GM04504 (cell line): ENCODE data around the gene FXN.
A peak's percentile ranks its signal among the peaks of the same experiment; 100 is the strongest.
"Not testable (repeated sequence)": the region's sequence is repeated elsewhere in the genome, so short reads cannot be mapped to it uniquely, and the experiment has no call there.

Source experiments
- DNase-seq: peaks from one replicate; pipeline ENCODE4 v3.0.0-alpha.2; 2012; ENCODE audit warnings: low read depth

FXN gene

GRCh38 chr9:69035438-69036308 is at the start of gene FXN:
Gene FXN (plus strand): TSS chr9:69035752. CDS start chr9:69035783, 31 bp downstream.
- DNase-seq, result peak; percentile 55

GRCh38 chr9:68986949-68987348 is 48.6 kb upstream of the FXN start:
- not testable (repeated sequence) for DNase-seq

GRCh38 chr9:68991457-68991856 is 44.1 kb upstream of the FXN start:
- no peak for DNase-seq

GRCh38 chr9:68995776-68996175 is 39.8 kb upstream of the FXN start:
- DNase-seq, result no peak

- DNase-seq, result no peak
These were observed 39.1 kb upstream of the FXN start for GRCh38 chr9:68996462-68996861.

- no peak for DNase-seq
These were observed 37.9 kb upstream of the FXN start for GRCh38 chr9:68997666-68998065.

- no peak for DNase-seq
These were observed 37.2 kb upstream of the FXN start for GRCh38 chr9:68998385-68998784.

GRCh38 chr9:68998812-68999211 is 36.7 kb upstream of the FXN start:
- no peak for DNase-seq

- peak; percentile 46 for DNase-seq
These were observed 36.0 kb upstream of the FXN start for GRCh38 chr9:68999393-69000105.

GRCh38 chr9:69001921-69002320 is 33.6 kb upstream of the FXN start:
- DNase-seq, result no peak

GRCh38 chr9:69003051-69003450 is 32.5 kb upstream of the FXN start:
- no peak for DNase-seq

- DNase-seq, result no peak
These were observed 30.7 kb upstream of the FXN start for GRCh38 chr9:69004836-69005235.

- DNase-seq, result no peak
These were observed 25.8 kb upstream of the FXN start for GRCh38 chr9:69009708-69010107.

- no peak for DNase-seq
These were observed 22.7 kb upstream of the FXN start for GRCh38 chr9:69012696-69013381.

GRCh38 chr9:69013382-69013727 is 22.2 kb upstream of the FXN start:
- no peak for DNase-seq

GRCh38 chr9:69014013-69014412 is 21.5 kb upstream of the FXN start, which contains the start of gene PRKACG:
Gene PRKACG (minus strand): TSS chr9:69014113. CDS start chr9:69014092, 21 bp downstream.
- no peak for DNase-seq

GRCh38 chr9:69016191-69017096 is 19.1 kb upstream of the FXN start:
- no peak for DNase-seq

- DNase-seq, result no peak
These were observed 16.8 kb upstream of the FXN start for GRCh38 chr9:69018737-69019136.

- no peak for DNase-seq
These were observed 15.7 kb upstream of the FXN start for GRCh38 chr9:69019808-69020207.

GRCh38 chr9:69020301-69021145 is 15.0 kb upstream of the FXN start:
- DNase-seq, result no peak

GRCh38 chr9:69023650-69024049 is 11.9 kb upstream of the FXN start:
- no peak for DNase-seq
